Liver (tissue), 9 donors: ENCODE data around the gene CNST. TPM values are rescaled to one million over a fixed set of nuclear protein-coding genes. Genes with fewer than 3 reads are reported as not detected.

Experiments
- DNase-seq: peaks from one replicate; pipeline ENCODE4 v3.0.0-alpha.2; 2017; ENCODE audit warnings: low spot score
- H3K27ac ChIP-seq, 2 donors: one replicate each; pipeline ENCODE4 v1.7.0; 2013; ENCODE audit warnings: inconsistent platforms in 2 of 2, low read length in 2 of 2, control low read depth in 1 of 2, low read depth in 1 of 2, mild to moderate bottlenecking in 1 of 2
- H3K27me3 ChIP-seq, 4 donors: one replicate each; pipeline versions ENCODE4 v1.6.1 to v1.7.0; 2013; ENCODE audit warnings: low read length in 3 of 4, inconsistent platforms in 1 of 4, mild to moderate bottlenecking in 1 of 4, moderate library complexity in 1 of 4; ENCODE audit not compliant: control insufficient read depth in 4 of 4, insufficient read depth in 4 of 4
- H3K36me3 ChIP-seq, 4 donors: one replicate each; pipeline versions ENCODE4 v1.6.1 to v1.7.0; 2013; ENCODE audit warnings: low read length in 3 of 4, mild to moderate bottlenecking in 3 of 4, low read depth in 1 of 4, moderate library complexity in 1 of 4; ENCODE audit not compliant: control insufficient read depth in 4 of 4, insufficient read depth in 3 of 4
- H3K4me1 ChIP-seq, 4 donors: one replicate each; pipeline versions ENCODE4 v1.6.1 to v1.7.0; 2013; ENCODE audit warnings: low read length in 3 of 4, mild to moderate bottlenecking in 3 of 4, moderate library complexity in 1 of 4; ENCODE audit not compliant: control insufficient read depth in 4 of 4, insufficient read depth in 4 of 4
- H3K4me3 ChIP-seq, 3 donors: one replicate each; pipeline versions ENCODE4 v1.6.1 to v1.7.0; 2013; ENCODE audit warnings: low read length in 3 of 3, control low read depth in 1 of 3, low read depth in 1 of 3, mild to moderate bottlenecking in 1 of 3
- H3K9ac ChIP-seq, 2 donors: one replicate each; pipeline ENCODE4 v1.7.0; 2013; ENCODE audit warnings: low read length in 2 of 2, mild to moderate bottlenecking in 2 of 2, moderate library complexity in 2 of 2, control low read depth in 1 of 2, low read depth in 1 of 2
- H3K9me3 ChIP-seq, 4 donors: one replicate each; pipeline versions ENCODE4 v1.6.1 to v1.7.0; 2013; ENCODE audit warnings: low read length in 3 of 4; ENCODE audit not compliant: control insufficient read depth in 4 of 4
- ATF3 ChIP-seq: IDR thresholded peaks from 2 replicates; pipeline ENCODE4 v1.6.1; 2016; ENCODE audit warnings: antibody characterized with exemption
- CTCF ChIP-seq: fragments of 150-350 bp; IDR thresholded peaks from 2 replicates; pipeline ENCODE4 v1.5.1; 2017; ENCODE audit warnings: improper control_type of control experiment, low read depth, low read length; ENCODE audit not compliant: missing input control
- EGR1 ChIP-seq, 2 donors: IDR thresholded peaks; 2 replicates each; pipeline ENCODE4 v1.6.1; 2016 to 2018; ENCODE audit warnings: antibody characterized with exemption in 2 of 2, low read depth in 2 of 2
- FOXA1 ChIP-seq: IDR thresholded peaks from 2 replicates; pipeline ENCODE4 v1.6.1; 2016; ENCODE audit warnings: antibody characterized with exemption
- FOXA2 ChIP-seq: IDR thresholded peaks from 2 replicates; pipeline ENCODE4 v1.6.1; 2016; ENCODE audit warnings: antibody characterized with exemption
- GABPA ChIP-seq, 2 donors: IDR thresholded peaks in 1 of 2; conservative IDR thresholded peaks in 1 of 2; 2 replicates each; pipeline ENCODE4 v1.6.1; 2016; ENCODE audit warnings: antibody characterized with exemption in 2 of 2, mild to moderate bottlenecking in 1 of 2, moderate library complexity in 1 of 2
- HNF4A ChIP-seq, 2 donors: conservative IDR thresholded peaks; 2 replicates each; pipeline ENCODE4 v1.6.1; 2016; ENCODE audit warnings: antibody characterized with exemption in 2 of 2, mild to moderate bottlenecking in 2 of 2
- HNF4G ChIP-seq: IDR thresholded peaks from 2 replicates; pipeline ENCODE4 v1.6.1; 2016; ENCODE audit warnings: antibody characterized with exemption
- MAX ChIP-seq: IDR thresholded peaks from 2 replicates; pipeline ENCODE4 v1.6.1; 2016; ENCODE audit warnings: antibody characterized with exemption
- NR2F2 ChIP-seq: IDR thresholded peaks from 2 replicates; pipeline ENCODE4 v1.6.1; 2016; ENCODE audit warnings: antibody characterized with exemption
- RAD21 ChIP-seq, 2 donors: IDR thresholded peaks; 2 replicates each; pipeline ENCODE4 v1.6.1; 2016; ENCODE audit warnings: antibody characterized with exemption in 2 of 2, mild to moderate bottlenecking in 2 of 2
- RXRA ChIP-seq, 2 donors: IDR thresholded peaks; 2 replicates each; pipeline ENCODE4 v1.6.1; 2017 to 2018; ENCODE audit warnings: antibody characterized with exemption in 2 of 2, mild to moderate bottlenecking in 1 of 2
- TAF1 ChIP-seq: conservative IDR thresholded peaks from 2 replicates; pipeline ENCODE4 v1.6.1; 2016; ENCODE audit warnings: antibody characterized with exemption, mild to moderate bottlenecking
- YY1 ChIP-seq: IDR thresholded peaks from 2 replicates; pipeline ENCODE4 v1.6.1; 2016; ENCODE audit warnings: antibody characterized with exemption, mild to moderate bottlenecking
- WGBS: extraction: QIAGEN DNeasy Blood & Tissue Kit; methylation state at CpG from one replicate; pipeline ENCODE4 v1.1.7; 2013; 5-methylcytosine and 5-hydroxymethylcytosine counted together
- polyA plus RNA-seq, 2 donors: library from polyadenylated mRNA; stranded (reverse) in 1 of 2; unstranded in 1 of 2; fragments of 200-250 nt in 1 of 2; fragments of >200 nt in 1 of 2; fragmentation: Nextera tagmentation in 1 of 2; extraction: Ambion mirVana in 1 of 2; gene quantifications; one replicate each; pipeline versions ENCODE4 v1.2.1 to v1.2.3, GENCODE V29; 2013 to 2015
- total RNA-seq, 2 donors: library from RNA; depleted of rRNA; stranded (reverse); fragments of >200 nt; gene quantifications; one replicate each; pipeline ENCODE4 v1.2.3, GENCODE V29; 2014
- TF ChIP-seq, protein P1 (sequence below): IDR thresholded peaks from 2 replicates; pipeline ENCODE4 v1.6.1; 2016; ENCODE audit warnings: antibody characterized with exemption
- TF ChIP-seq, protein P2 (sequence below): IDR thresholded peaks from 2 replicates; pipeline ENCODE4 v1.6.1; 2016; ENCODE audit warnings: antibody characterized with exemption, mild to moderate bottlenecking
- donor health status: healthy.
- donor health status: healthy.
- donor health status: healthy.
- donor health status: healthy.
- donor health status: healthy.

Gene CNST
- total and polyA plus RNA-seq, 4 donors = 6.1 to 36.3 (median 12.1) TPM

DNA sequence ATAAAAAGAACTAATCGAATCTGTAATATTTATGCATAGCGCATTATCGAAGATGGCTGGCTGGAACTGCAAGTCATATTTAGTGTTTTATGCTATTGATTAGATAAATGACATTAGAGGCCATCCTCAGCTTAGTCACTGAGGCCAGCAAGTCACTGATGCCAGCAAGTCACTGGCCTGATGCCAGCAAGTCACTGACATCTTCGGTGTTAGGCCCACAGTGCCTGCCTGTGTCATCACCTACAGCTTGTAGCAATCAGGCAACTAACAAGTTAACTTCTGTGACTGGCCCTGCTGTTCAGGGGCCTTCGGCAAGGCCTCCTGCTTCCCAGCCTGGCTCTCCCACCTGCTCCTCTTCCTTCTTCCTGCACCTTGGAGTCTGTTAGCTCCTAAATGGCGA is 92.3 kb downstream of the CNST start:
- H3K27me3 ChIP-seq = no peaks in the 10 kb centered on the region
- no peaks in the 10 kb centered on the region for H3K9me3 ChIP-seq
- no peak for TF ChIP-seq CTCF
- TF ChIP-seq ATF3 = no peak
- no peak for TF ChIP-seq RXRA (IDR thresholded peaks at IDR 0.05)
- no peak for TF ChIP-seq YY1
- TF ChIP-seq EGR1 (IDR thresholded peaks at IDR 0.05; ENCODE audit: low read depth in 2 of 2) = no peak
- TF ChIP-seq TAF1 = no peak
- TF ChIP-seq NR2F2 = no peak
- TF ChIP-seq, protein P1, sequence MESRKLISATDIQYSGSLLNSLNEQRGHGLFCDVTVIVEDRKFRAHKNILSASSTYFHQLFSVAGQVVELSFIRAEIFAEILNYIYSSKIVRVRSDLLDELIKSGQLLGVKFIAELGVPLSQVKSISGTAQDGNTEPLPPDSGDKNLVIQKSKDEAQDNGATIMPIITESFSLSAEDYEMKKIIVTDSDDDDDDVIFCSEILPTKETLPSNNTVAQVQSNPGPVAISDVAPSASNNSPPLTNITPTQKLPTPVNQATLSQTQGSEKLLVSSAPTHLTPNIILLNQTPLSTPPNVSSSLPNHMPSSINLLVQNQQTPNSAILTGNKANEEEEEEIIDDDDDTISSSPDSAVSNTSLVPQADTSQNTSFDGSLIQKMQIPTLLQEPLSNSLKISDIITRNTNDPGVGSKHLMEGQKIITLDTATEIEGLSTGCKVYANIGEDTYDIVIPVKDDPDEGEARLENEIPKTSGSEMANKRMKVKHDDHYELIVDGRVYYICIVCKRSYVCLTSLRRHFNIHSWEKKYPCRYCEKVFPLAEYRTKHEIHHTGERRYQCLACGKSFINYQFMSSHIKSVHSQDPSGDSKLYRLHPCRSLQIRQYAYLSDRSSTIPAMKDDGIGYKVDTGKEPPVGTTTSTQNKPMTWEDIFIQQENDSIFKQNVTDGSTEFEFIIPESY = no peak
- no peak for TF ChIP-seq HNF4A (conservative IDR thresholded peaks at IDR 0.05)
- no peak for TF ChIP-seq MAX
- TF ChIP-seq, protein P2, sequence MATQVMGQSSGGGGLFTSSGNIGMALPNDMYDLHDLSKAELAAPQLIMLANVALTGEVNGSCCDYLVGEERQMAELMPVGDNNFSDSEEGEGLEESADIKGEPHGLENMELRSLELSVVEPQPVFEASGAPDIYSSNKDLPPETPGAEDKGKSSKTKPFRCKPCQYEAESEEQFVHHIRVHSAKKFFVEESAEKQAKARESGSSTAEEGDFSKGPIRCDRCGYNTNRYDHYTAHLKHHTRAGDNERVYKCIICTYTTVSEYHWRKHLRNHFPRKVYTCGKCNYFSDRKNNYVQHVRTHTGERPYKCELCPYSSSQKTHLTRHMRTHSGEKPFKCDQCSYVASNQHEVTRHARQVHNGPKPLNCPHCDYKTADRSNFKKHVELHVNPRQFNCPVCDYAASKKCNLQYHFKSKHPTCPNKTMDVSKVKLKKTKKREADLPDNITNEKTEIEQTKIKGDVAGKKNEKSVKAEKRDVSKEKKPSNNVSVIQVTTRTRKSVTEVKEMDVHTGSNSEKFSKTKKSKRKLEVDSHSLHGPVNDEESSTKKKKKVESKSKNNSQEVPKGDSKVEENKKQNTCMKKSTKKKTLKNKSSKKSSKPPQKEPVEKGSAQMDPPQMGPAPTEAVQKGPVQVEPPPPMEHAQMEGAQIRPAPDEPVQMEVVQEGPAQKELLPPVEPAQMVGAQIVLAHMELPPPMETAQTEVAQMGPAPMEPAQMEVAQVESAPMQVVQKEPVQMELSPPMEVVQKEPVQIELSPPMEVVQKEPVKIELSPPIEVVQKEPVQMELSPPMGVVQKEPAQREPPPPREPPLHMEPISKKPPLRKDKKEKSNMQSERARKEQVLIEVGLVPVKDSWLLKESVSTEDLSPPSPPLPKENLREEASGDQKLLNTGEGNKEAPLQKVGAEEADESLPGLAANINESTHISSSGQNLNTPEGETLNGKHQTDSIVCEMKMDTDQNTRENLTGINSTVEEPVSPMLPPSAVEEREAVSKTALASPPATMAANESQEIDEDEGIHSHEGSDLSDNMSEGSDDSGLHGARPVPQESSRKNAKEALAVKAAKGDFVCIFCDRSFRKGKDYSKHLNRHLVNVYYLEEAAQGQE = no peak
- TF ChIP-seq GABPA (IDR thresholded peaks at IDR 0.05 in 1 of 2, conservative IDR thresholded peaks at IDR 0.05 in 1 of 2) = no peak
- no peak for TF ChIP-seq RAD21 (IDR thresholded peaks at IDR 0.05)
- no peak for TF ChIP-seq FOXA1
- no peak for TF ChIP-seq FOXA2
- H3K27ac ChIP-seq = no peak overlapping the region
- H3K36me3 ChIP-seq = peaks cover 2 to 31% (median 22%) of the 10 kb centered on the region in 4 donors
- H3K9ac ChIP-seq = no peak overlapping the region
- no peaks in the 10 kb centered on the region for H3K4me1 ChIP-seq
- H3K4me3 ChIP-seq = no peak overlapping the region
- DNase-seq = no peak
- WGBS = 91% methylated on average over 6 of the region's 6 CpGs

- Histone ChIP-seq H3K27me3 (no peaks in the 10 kb centered on the region), H3K4me3 (no peak overlapping the region), H3K9me3 (no peaks in the 10 kb centered on the region), H3K36me3 (peaks cover 2 to 20% (median 15%) of the 10 kb centered on the region in 4 donors), H3K4me1 (no peaks in the 10 kb centered on the region), H3K9ac (no peak overlapping the region), H3K27ac (no peak overlapping the region)
- WGBS = 93% methylated on average over 6 of the region's 6 CpGs
- DNase-seq = no peak
- TF ChIP-seq RAD21 (IDR thresholded peaks at IDR 0.05) = no peak
- no peak for TF ChIP-seq HNF4G
- TF ChIP-seq EGR1 (IDR thresholded peaks at IDR 0.05; ENCODE audit: low read depth in 2 of 2) = no peak
- no peak for TF ChIP-seq YY1
- TF ChIP-seq GABPA (IDR thresholded peaks at IDR 0.05 in 1 of 2, conservative IDR thresholded peaks at IDR 0.05 in 1 of 2) = no peak
- no peak for TF ChIP-seq FOXA2
- TF ChIP-seq HNF4A (conservative IDR thresholded peaks at IDR 0.05) = no peak
- TF ChIP-seq CTCF = no peak
- TF ChIP-seq MAX = no peak
Measured at GRCh38 chr1:246659594-246660140, 93.4 kb downstream of the CNST start.
